ENCODE results near the gene CD82. TPM values are rescaled to one million over a fixed set of nuclear protein-coding genes. Genes with fewer than 3 reads are reported as not detected.

Gene CD82
- total and polyA plus RNA-seq, 2 of the 13 experiments (the other 11 are each of a cell fraction or from before 2014, with no cell fraction given) = 0.05 TPM; not detected in 1

- TF ChIP-seq JARID2 (CRISPR knock-in tag; IDR thresholded peaks at IDR 0.05; ENCODE audit: insufficient replicate concordance) (no peak), SKIL (CRISPR knock-in tag; IDR thresholded peaks at IDR 0.05; ENCODE audit: borderline replicate concordance) (no peak), PHF8 (CRISPR knock-in tag; IDR thresholded peaks at IDR 0.05) (no peak), ARNT2 (CRISPR knock-in tag; IDR thresholded peaks at IDR 0.05; ENCODE audit: low read depth) (no peak), PPARG (CRISPR knock-in tag; conservative IDR thresholded peaks at IDR 0.05) (no peak), KLF9 (CRISPR knock-in tag; IDR thresholded peaks at IDR 0.05; ENCODE audit: low read depth) (no peak), ZNF564 (CRISPR knock-in tag; IDR thresholded peaks at IDR 0.05) (no peak)
- TF ChIP-seq, protein P1, sequence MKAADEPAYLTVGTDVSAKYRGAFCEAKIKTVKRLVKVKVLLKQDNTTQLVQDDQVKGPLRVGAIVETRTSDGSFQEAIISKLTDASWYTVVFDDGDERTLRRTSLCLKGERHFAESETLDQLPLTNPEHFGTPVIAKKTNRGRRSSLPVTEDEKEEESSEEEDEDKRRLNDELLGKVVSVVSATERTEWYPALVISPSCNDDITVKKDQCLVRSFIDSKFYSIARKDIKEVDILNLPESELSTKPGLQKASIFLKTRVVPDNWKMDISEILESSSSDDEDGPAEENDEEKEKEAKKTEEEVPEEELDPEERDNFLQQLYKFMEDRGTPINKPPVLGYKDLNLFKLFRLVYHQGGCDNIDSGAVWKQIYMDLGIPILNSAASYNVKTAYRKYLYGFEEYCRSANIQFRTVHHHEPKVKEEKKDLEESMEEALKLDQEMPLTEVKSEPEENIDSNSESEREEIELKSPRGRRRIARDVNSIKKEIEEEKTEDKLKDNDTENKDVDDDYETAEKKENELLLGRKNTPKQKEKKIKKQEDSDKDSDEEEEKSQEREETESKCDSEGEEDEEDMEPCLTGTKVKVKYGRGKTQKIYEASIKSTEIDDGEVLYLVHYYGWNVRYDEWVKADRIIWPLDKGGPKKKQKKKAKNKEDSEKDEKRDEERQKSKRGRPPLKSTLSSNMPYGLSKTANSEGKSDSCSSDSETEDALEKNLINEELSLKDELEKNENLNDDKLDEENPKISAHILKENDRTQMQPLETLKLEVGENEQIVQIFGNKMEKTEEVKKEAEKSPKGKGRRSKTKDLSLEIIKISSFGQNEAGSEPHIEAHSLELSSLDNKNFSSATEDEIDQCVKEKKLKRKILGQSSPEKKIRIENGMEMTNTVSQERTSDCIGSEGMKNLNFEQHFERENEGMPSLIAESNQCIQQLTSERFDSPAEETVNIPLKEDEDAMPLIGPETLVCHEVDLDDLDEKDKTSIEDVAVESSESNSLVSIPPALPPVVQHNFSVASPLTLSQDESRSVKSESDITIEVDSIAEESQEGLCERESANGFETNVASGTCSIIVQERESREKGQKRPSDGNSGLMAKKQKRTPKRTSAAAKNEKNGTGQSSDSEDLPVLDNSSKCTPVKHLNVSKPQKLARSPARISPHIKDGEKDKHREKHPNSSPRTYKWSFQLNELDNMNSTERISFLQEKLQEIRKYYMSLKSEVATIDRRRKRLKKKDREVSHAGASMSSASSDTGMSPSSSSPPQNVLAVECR (CRISPR knock-in tag; IDR thresholded peaks at IDR 0.05; ENCODE audit: borderline replicate concordance) = no peak
- TF ChIP-seq, protein P2, sequence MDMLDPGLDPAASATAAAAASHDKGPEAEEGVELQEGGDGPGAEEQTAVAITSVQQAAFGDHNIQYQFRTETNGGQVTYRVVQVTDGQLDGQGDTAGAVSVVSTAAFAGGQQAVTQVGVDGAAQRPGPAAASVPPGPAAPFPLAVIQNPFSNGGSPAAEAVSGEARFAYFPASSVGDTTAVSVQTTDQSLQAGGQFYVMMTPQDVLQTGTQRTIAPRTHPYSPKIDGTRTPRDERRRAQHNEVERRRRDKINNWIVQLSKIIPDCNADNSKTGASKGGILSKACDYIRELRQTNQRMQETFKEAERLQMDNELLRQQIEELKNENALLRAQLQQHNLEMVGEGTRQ (IDR thresholded peaks at IDR 0.05; ENCODE audit: low read depth, low read length) = no peak
- TF ChIP-seq, protein P2 (CRISPR knock-in tag; IDR thresholded peaks at IDR 0.05; ENCODE audit: borderline replicate concordance) = no peak
Measured at GRCh38 chr11:44550123-44550522, 15.3 kb upstream of the CD82 start (continued).
